ENCODE measurements around the gene ATP1B3.

DNA sequence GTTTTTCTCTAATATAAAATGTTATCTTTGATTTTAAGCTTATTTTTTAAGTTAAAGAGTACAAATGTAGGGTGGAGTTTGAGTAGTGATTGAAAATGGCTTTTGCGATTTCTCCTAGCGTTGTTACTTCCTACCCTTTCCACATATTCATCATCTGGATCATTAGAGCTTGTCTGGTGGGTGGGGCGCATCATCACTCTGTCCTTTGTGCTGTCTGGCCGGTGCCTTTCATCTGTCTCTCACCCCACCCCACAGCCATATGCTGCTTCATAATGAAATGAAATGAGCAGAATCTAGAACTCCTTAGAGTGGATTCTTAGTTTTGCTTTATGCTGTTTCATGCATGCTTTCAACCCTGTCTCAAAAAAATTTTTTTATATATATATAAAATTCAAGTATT is 44.3 kb downstream of the ATP1B3 start:
- TF ChIP-seq EZH2 (IDR thresholded peaks at IDR 0.05; ENCODE audit: borderline replicate concordance, low read depth, low read length, poor library complexity, severe bottlenecking) = no peak
- TF ChIP-seq, protein P1, sequence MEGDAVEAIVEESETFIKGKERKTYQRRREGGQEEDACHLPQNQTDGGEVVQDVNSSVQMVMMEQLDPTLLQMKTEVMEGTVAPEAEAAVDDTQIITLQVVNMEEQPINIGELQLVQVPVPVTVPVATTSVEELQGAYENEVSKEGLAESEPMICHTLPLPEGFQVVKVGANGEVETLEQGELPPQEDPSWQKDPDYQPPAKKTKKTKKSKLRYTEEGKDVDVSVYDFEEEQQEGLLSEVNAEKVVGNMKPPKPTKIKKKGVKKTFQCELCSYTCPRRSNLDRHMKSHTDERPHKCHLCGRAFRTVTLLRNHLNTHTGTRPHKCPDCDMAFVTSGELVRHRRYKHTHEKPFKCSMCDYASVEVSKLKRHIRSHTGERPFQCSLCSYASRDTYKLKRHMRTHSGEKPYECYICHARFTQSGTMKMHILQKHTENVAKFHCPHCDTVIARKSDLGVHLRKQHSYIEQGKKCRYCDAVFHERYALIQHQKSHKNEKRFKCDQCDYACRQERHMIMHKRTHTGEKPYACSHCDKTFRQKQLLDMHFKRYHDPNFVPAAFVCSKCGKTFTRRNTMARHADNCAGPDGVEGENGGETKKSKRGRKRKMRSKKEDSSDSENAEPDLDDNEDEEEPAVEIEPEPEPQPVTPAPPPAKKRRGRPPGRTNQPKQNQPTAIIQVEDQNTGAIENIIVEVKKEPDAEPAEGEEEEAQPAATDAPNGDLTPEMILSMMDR (conservative IDR thresholded peaks at IDR 0.05; ENCODE audit: low read depth, low read length) = no peak
